SIG-M5 treated with dmso at 0.1 percent for 504 hours (cell line): Measurements from ENCODE around the gene TRAF2.
"Not testable (repeated sequence)": the region's sequence is repeated elsewhere in the genome, so short reads cannot be mapped to it uniquely, and the experiment has no call there.

Experiments
- DNase-seq: peaks from one replicate; lab custom pipeline; 2025; ENCODE audit not compliant: unreplicated experiment; lab: John Stamatoyannopoulos, UW

Gene TRAF2

DNA sequence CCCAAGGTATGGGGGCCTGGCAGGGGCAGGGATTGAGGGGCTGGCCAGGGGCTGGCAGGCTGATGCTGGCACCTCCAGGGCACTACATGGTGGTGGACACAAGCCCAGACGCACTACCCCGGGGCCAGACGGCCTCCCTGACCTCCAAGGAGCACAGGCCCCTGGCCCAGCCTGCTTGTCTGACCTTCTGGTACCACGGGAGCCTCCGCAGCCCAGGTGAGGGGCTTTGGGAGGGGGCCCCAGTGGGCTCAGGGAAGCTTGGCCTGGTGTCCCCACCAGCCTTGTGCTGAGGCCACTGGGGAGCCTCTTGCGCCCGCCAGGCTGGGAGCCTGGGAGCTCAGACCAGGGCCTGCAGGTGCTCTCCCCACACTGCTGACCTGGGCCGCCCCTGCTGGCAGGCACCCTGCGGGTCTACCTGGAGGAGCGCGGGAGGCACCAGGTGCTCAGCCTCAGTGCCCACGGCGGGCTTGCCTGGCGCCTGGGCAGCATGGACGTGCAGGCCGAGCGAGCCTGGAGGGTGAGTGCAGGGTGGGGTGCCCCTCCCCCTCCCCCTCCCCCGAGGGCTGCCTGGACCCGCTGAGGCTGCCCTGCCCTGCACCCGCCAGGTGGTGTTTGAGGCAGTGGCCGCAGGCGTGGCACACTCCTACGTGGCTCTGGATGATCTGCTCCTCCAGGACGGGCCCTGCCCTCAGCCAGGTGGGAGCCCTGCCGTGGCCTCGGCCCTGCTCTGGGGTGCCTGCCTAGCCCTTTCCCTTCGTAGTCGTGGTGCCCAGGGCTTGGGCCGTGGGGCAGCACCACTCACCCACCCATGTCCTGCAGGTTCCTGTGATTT, 28.5 kb upstream of the TRAF2 start:
- DNase-seq, result no peak

GRCh38 chr9:136858452-136858843, 27.9 kb upstream of the TRAF2 start:
- DNase-seq, result no peak

- no peak for DNase-seq
Observed at GRCh38 chr9:136858844-136859757, 27.2 kb upstream of the TRAF2 start.

DNA sequence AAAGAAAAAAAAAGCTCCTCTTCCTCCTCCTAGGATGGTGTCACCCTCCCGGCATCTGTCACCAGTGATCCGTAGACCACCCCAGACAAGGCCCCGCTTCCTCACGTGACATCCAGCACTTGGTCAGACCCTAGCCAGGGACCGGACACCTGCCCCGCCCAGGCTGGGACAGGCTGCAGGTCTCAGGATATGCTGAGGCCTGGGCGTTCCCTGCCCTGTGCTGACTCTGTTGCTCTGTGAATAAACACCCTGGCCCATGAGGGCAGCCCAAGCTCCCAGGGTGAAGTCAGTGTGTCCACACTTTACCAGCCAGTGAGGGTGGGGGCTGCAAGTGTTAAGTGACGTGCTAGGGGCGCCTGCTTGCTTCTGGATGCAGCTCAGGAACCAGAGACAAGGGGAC, 25.8 kb upstream of the TRAF2 start:
- no peak for DNase-seq

- no peak for DNase-seq
Observed at GRCh38 chr9:136860933-136861873, 25.1 kb upstream of the TRAF2 start.

DNA sequence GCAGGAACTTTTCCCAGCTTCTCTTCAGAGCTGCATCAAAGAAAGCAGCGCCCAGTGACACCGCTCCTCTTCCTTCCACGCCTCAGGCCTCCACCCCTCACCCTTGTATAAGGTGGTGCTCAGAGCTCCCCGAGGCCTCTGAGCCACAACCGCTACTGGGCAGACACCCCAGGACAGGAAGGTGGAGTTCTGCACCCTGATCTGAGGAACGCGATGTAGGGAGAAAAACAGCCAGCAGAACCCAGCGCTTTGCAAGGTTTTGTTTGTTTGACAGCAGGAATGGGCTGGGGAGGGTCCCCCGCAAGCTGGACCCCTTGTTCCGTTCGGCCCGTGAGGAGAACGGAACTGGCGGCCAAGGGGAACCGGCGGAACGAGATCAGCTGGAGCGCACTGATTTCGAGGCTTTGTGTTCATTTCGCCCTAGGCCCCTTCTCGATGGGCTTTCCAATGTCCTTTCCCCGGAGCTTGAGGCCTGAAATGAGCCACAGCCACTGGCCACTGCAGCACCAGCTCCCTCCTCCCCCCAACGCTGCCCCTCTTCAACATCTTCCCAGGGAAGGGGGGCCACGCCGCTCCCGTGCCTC, 24.4 kb upstream of the TRAF2 start:
- DNase-seq, result no peak

- no peak for DNase-seq
Observed at GRCh38 chr9:136862849-136863622, 23.3 kb upstream of the TRAF2 start.

- DNase-seq, result no peak
Observed at GRCh38 chr9:136863623-136864273, 22.6 kb upstream of the TRAF2 start.

DNA sequence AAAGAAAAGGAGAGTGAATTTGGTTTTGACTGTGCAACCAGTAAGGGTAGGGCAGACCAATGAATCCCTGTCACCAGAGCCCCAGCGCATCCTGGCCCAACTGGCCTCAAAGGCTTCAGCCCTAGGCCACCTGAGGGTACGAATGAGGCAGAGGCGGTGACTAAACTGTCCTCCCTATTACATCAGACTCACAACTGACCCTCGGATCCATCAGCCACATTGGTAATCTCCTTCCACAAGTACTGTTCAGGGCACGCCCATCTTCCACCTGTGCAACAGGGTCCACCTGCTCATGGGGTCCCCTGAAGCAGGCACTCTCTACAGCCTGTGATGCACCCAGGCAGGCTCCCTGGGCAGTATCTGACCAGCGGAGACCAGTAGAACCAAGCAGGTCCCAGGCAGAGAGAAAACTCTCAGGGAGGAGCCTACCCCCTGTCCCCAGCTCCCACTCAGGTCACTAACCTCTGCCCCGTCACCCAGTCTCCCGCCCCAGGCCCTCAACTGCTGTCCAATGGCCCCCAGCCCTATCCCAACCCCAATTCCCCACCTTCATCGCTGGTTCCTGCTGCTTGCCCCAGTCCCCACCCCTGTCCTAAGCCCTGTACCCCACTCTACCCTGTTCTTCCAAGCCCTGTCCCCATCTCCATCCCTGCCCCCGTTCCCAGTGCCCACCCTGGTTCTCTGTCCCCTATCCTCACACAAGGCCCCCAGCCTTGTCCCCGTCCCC, 21.1 kb upstream of the TRAF2 start:
- no peak for DNase-seq

DNA sequence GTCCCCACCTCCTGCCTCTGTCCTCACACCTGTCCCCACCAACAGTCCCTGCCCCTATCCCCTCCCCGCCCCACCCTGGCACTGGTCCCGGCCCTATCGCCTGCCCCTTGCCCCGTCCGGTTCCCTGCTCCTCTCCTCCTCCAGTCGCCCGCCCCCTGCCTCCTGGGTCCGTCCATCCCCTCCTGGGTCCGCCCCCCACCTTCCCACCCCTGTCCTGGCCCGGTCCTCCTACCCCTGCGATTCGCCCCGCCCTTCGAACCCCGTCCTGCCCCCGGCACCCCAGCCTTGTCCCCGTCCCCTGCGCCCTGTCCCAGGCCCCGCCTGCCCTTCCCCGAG, 20.6 kb upstream of the TRAF2 start:
- no peak for DNase-seq

- not testable (repeated sequence) for DNase-seq
Observed at GRCh38 chr9:136866898-136867421, 19.4 kb upstream of the TRAF2 start.

- DNase-seq, result no peak
Observed at GRCh38 chr9:136867480-136867879, 18.8 kb upstream of the TRAF2 start.

DNA sequence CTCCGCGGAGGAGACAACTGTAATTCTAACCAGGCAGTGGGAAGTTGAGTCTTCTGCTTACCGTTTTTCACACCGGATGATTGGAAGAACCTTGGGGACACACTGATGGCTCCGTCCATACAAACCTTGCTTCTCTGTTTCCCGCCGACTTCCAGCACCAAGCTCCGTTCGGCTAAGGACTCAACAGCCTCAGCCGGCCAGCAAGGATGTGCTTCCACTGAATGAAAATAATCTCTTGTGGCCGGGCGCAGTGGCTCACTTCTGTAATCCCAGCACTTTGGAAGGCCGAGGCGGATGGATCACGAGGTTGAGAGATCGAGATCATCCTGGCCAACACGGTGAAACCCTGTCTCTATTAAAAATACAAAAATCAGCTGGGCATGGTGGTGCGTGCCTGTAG, 18.4 kb upstream of the TRAF2 start:
- DNase-seq, result no peak

- no peak for DNase-seq
Observed at GRCh38 chr9:136868644-136869043, 17.7 kb upstream of the TRAF2 start.

DNA sequence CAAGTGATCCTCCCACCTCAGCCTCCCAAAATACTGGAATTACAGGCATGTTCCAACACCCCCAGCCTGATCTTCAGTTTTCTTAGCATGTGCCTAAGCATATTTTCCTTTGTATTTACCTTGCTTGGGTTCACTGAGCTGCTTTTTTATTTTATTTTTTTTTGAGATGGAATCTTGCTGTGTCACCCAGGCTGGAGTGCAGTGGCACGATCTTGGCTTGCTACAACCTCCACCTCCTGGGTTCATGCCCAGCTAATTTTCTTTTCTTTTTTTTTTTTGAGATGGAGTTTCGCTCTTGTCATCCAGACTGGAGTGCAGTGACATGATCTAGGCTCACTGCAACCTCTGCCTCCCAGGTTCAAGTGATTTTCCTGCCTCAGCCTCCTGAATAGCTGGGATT, 16.7 kb upstream of the TRAF2 start:
- not testable (repeated sequence) for DNase-seq

- DNase-seq, result no peak
Observed at GRCh38 chr9:136875155-136875554, 11.2 kb upstream of the TRAF2 start.

DNA sequence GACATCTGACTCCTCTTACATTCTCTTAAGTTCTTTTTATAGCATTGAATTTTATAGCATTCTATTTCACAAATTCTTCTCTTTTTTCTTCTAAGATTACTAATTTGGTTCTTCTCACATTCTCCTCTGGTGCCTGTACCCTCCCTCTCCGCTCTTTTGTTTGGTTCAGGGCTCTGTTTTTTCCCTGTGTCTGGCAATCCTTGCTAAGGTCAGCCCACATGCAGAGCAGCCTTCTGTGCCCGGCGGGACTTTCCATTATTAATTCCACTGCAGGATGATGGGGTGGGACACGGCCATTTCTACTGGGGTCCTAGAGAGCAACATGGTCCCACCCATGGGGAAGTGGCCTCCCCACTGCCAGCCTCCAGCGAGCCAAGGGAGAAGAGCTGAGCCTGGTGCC, 9.8 kb upstream of the TRAF2 start:
- DNase-seq, result no peak

GRCh38 chr9:136880651-136881050, 5.7 kb upstream of the TRAF2 start:
- DNase-seq, result no peak

- DNase-seq, result no peak
Observed at GRCh38 chr9:136881691-136882108, 4.6 kb upstream of the TRAF2 start.
